HepG2 (cell line): ENCODE data around the gene PTCD1. TPM values are rescaled to one million over a fixed set of nuclear protein-coding genes. Genes with fewer than 3 reads are reported as not detected.

ENCODE experiments used
- BRF2 ChIP-seq: sonication (generic); formaldehyde crosslinking; IDR thresholded peaks from 2 replicates; pipeline ENCODE4 v1.8.1; 2022; ENCODE audit warnings: mild to moderate bottlenecking, missing genetic modification reagents
- CENPBD1 ChIP-seq: sonication (generic); formaldehyde crosslinking; IDR thresholded peaks from 2 replicates; pipeline ENCODE4 v1.8.0; 2022; ENCODE audit warnings: missing genetic modification reagents, low read depth, mild to moderate bottlenecking, borderline replicate concordance
- FOXJ3 ChIP-seq: sonication (generic); formaldehyde crosslinking; IDR thresholded peaks from 2 replicates; pipeline ENCODE4 v1.4.0; 2020; ENCODE audit warnings: missing genetic modification reagents, mild to moderate bottlenecking, borderline replicate concordance
- GATAD1 ChIP-seq: IDR thresholded peaks from 2 replicates; pipeline ENCODE4 v1.6.1; 2016; ENCODE audit warnings: missing genetic modification reagents, missing compliant biosample characterization
- GLMP ChIP-seq: sonication (generic); formaldehyde crosslinking; IDR thresholded peaks from 2 replicates; pipeline ENCODE4 v1.9.0; 2021; ENCODE audit warnings: missing genetic modification reagents, mild to moderate bottlenecking, borderline replicate concordance
- HINFP ChIP-seq: sonication (generic); formaldehyde crosslinking; IDR thresholded peaks from 2 replicates; pipeline ENCODE4 v1.4.0; 2020; ENCODE audit warnings: low read depth, mild to moderate bottlenecking, missing genetic modification reagents
- IRF2 ChIP-seq: IDR thresholded peaks from 2 replicates; pipeline ENCODE4 v1.6.1; 2018; ENCODE audit warnings: missing genetic modification reagents, missing compliant biosample characterization
- KAT8 ChIP-seq: IDR thresholded peaks from 2 replicates; pipeline ENCODE4 v1.6.1; 2016; ENCODE audit warnings: missing genetic modification reagents, missing compliant biosample characterization
- KDM2A ChIP-seq: sonication (generic); formaldehyde crosslinking; IDR thresholded peaks from 2 replicates; pipeline ENCODE4 v1.4.0; 2020; ENCODE audit warnings: low read depth, missing genetic modification reagents, borderline replicate concordance
- NR2F1 ChIP-seq, 2 experiments: fragments of 450-650 bp in 1 of 2; formaldehyde crosslinking in 1 of 2; IDR thresholded peaks; 2 replicates each; pipeline versions ENCODE4 v1.5.0 to v1.6.1; 2016 to 2020; ENCODE audit warnings: mild to moderate bottlenecking in 1 of 2, missing compliant biosample characterization in 1 of 2, missing genetic modification reagents in 1 of 2, moderate library complexity in 1 of 2
- POLR2AphosphoS5 ChIP-seq: IDR thresholded peaks from 2 replicates; pipeline ENCODE4 v1.6.1; 2012; ENCODE audit warnings: low read depth, low read length
- SIX4 ChIP-seq: sonication (generic); formaldehyde crosslinking; IDR thresholded peaks from 2 replicates; pipeline ENCODE4 v1.4.0; 2020; ENCODE audit warnings: missing genetic modification reagents
- ZFP36L1 ChIP-seq: sonication (generic); formaldehyde crosslinking; IDR thresholded peaks from 2 replicates; pipeline ENCODE4 v1.8.0; 2022; ENCODE audit warnings: mild to moderate bottlenecking, missing genetic modification reagents, moderate library complexity
- ZFP90 ChIP-seq: sonication (generic); formaldehyde crosslinking; IDR thresholded peaks from 2 replicates; pipeline ENCODE4 v1.8.0; 2022; ENCODE audit warnings: missing genetic modification reagents, mild to moderate bottlenecking, inconsistent platforms, borderline replicate concordance
- ZFX ChIP-seq: sonication (generic); formaldehyde crosslinking; IDR thresholded peaks from 2 replicates; pipeline ENCODE4 v1.4.0; 2020; ENCODE audit warnings: mild to moderate bottlenecking, low read depth, missing genetic modification reagents, moderate library complexity
- ZMAT5 ChIP-seq: sonication (generic); formaldehyde crosslinking; IDR thresholded peaks from 2 replicates; pipeline ENCODE4 v1.5.0; 2020; ENCODE audit warnings: mild to moderate bottlenecking, low read depth, missing genetic modification reagents, borderline replicate concordance
- ZNF17 ChIP-seq: sonication (generic); formaldehyde crosslinking; IDR thresholded peaks from 2 replicates; pipeline ENCODE4 v1.5.0; 2020; ENCODE audit warnings: mild to moderate bottlenecking, missing genetic modification reagents
- ZNF234 ChIP-seq: sonication (generic); formaldehyde crosslinking; conservative IDR thresholded peaks from 2 replicates; pipeline ENCODE4 v1.5.1; 2020; ENCODE audit warnings: mild to moderate bottlenecking, missing genetic modification reagents
- ZNF276 ChIP-seq: sonication (generic); formaldehyde crosslinking; IDR thresholded peaks from 2 replicates; pipeline ENCODE4 v1.4.0; 2020; ENCODE audit warnings: mild to moderate bottlenecking, low read depth, missing genetic modification reagents
- ZNF446 ChIP-seq: sonication (generic); formaldehyde crosslinking; IDR thresholded peaks from 2 replicates; pipeline ENCODE4 v1.5.0; 2020; ENCODE audit warnings: mild to moderate bottlenecking, missing genetic modification reagents
- ZNF543 ChIP-seq: sonication (generic); formaldehyde crosslinking; IDR thresholded peaks from 2 replicates; pipeline ENCODE4 v1.4.0; 2020; ENCODE audit warnings: mild to moderate bottlenecking, missing genetic modification reagents
- ZSCAN30 ChIP-seq: sonication (generic); formaldehyde crosslinking; IDR thresholded peaks from 2 replicates; pipeline ENCODE4 v1.5.0; 2020; ENCODE audit warnings: mild to moderate bottlenecking, missing genetic modification reagents
- polyA plus RNA-seq, 8 experiments: library from polyadenylated mRNA; depleted of rRNA in 3 of 8; stranded (reverse) in 7 of 8; unstranded in 1 of 8; fragments of >200 nt; fragmentation: Illumina TruSeq in 4 of 8; extraction: Trizol in 4 of 8; gene quantifications; 2 replicates each; pipeline versions ENCODE4 v1.2.1 to v1.2.3, GENCODE V29; 2011 to 2016; ENCODE audit warnings: low read depth in 4 of 8, missing spikeins in 1 of 8, mixed read lengths in 1 of 8; ENCODE audit not compliant: insufficient read depth in 1 of 8
- total RNA-seq, 5 experiments: library from RNA; depleted of rRNA; stranded (reverse); fragments of >200 nt; fragmentation: Illumina TruSeq; extraction: Trizol; gene quantifications; 2 replicates each; pipeline ENCODE4 v1.2.3, GENCODE V29; 2016; ENCODE audit warnings: low read depth in 1 of 5

PTCD1 gene
- total and polyA plus RNA-seq, 2 of the 13 experiments (the other 11 are each of a cell fraction or from before 2014, with no cell fraction given), result 3.0 to 8.4 TPM

GRCh38 chr7:99372275-99373090 is 66.1 kb downstream of the PTCD1 start (continued):
- TF ChIP-seq ZNF234 (CRISPR knock-in tag) (no peak), BRF2 (no peak), ZMAT5 (CRISPR knock-in tag) (no peak), POLR2AphosphoS5 (peak; percentile 74), ZNF17 (CRISPR knock-in tag) (no peak), IRF2 (CRISPR knock-in tag) (peak; percentile 75), FOXJ3 (no peak), ZFP36L1 (CRISPR knock-in tag) (no peak), CENPBD1 (CRISPR knock-in tag) (no peak), ZFX (CRISPR knock-in tag) (no peak), KAT8 (CRISPR knock-in tag) (peak; percentile 88), GATAD1 (CRISPR knock-in tag) (peak; percentile 45; the same call in 1 of the 2 replicates), ZNF276 (CRISPR knock-in tag) (no peak), ZNF543 (CRISPR knock-in tag) (no peak), ZSCAN30 (CRISPR knock-in tag) (no peak), KDM2A (CRISPR knock-in tag) (peak; percentile 74; the same call in 1 of the 2 replicates), NR2F1 (CRISPR knock-in tag; IDR thresholded peaks at IDR 0.05) (peak; percentile 71 to 73; a peak in 3 of 4 replicates), GLMP (CRISPR knock-in tag) (no peak), ZNF446 (CRISPR knock-in tag) (no peak), HINFP (CRISPR knock-in tag) (no peak), ZFP90 (no peak), SIX4 (CRISPR knock-in tag) (no peak)
